Retinal pigment epithelial cell (primary cell): Measurements from ENCODE around the gene MAP3K13.
"Not testable (repeated sequence)": the region's sequence is repeated elsewhere in the genome, so short reads cannot be mapped to it uniquely, and the experiment has no call there.

ENCODE experiments used
- DNase-seq: peaks from one replicate; pipeline ENCODE4 v3.0.0-alpha.2; 2010; ENCODE audit warnings: low read depth
- H3K4me3 ChIP-seq: 2 replicates; pipeline ENCODE4 v1.5.1; 2011; ENCODE audit warnings: mild to moderate bottlenecking, low read length, control low read depth, moderate library complexity
- TF ChIP-seq, protein P1 (sequence below): conservative IDR thresholded peaks from 2 replicates; pipeline ENCODE4 v1.5.1; 2011; ENCODE audit warnings: low read depth, low read length, control low read depth, inconsistent platforms

Gene MAP3K13

DNA sequence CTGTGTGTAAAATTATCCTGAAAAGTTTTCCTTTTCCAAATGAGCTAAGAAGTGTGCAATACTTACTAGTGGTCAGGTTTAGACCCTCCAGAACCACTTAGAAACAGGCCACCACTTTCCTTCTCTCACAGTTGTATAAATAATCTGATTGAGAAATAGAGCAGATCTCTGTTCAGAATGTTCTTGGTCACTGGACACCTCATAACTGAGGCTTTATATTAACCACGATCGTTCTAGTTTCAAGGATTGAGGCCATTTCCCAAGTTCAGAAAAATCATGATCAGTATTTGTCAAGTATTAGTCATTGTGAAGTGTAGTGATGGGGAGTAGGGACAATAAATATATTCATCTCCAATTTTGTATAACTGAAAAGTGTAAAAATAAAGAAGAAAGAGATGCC is 1.0 kb upstream of the MAP3K13 start:
- no peak for DNase-seq
- H3K4me3 ChIP-seq, result no peak overlapping the region
- TF ChIP-seq, protein P1, sequence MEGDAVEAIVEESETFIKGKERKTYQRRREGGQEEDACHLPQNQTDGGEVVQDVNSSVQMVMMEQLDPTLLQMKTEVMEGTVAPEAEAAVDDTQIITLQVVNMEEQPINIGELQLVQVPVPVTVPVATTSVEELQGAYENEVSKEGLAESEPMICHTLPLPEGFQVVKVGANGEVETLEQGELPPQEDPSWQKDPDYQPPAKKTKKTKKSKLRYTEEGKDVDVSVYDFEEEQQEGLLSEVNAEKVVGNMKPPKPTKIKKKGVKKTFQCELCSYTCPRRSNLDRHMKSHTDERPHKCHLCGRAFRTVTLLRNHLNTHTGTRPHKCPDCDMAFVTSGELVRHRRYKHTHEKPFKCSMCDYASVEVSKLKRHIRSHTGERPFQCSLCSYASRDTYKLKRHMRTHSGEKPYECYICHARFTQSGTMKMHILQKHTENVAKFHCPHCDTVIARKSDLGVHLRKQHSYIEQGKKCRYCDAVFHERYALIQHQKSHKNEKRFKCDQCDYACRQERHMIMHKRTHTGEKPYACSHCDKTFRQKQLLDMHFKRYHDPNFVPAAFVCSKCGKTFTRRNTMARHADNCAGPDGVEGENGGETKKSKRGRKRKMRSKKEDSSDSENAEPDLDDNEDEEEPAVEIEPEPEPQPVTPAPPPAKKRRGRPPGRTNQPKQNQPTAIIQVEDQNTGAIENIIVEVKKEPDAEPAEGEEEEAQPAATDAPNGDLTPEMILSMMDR, result no peak

DNA sequence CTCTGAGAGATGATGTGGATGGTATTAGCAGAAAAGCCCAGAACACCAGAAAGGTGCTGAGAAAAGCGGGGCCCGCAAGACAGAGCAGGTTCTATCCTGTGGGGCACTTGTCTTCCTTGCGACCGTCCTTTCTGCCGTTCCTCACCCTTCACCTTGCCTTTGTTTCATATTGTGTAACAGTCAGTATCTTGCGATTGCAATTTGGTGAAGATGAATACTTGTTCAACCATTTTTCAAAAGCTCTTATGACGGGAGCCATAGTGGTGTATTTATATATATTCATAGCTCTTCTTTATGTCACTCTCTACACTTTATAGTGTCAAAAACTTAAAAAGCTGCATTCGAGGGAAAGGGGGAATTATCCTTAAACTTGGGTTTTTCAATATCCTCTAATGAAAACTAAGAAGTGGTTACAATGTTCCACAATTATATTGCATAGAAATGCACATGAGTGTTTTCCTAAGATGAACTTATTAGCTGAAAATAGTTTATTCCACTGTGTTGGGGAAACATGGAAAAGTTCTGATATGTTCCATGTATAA is 797 bp downstream of the MAP3K13 start:
- DNase-seq, result no peak
- H3K4me3 ChIP-seq, result peak overlapping the region; percentile 70
- TF ChIP-seq, protein P1, result no peak

DNA sequence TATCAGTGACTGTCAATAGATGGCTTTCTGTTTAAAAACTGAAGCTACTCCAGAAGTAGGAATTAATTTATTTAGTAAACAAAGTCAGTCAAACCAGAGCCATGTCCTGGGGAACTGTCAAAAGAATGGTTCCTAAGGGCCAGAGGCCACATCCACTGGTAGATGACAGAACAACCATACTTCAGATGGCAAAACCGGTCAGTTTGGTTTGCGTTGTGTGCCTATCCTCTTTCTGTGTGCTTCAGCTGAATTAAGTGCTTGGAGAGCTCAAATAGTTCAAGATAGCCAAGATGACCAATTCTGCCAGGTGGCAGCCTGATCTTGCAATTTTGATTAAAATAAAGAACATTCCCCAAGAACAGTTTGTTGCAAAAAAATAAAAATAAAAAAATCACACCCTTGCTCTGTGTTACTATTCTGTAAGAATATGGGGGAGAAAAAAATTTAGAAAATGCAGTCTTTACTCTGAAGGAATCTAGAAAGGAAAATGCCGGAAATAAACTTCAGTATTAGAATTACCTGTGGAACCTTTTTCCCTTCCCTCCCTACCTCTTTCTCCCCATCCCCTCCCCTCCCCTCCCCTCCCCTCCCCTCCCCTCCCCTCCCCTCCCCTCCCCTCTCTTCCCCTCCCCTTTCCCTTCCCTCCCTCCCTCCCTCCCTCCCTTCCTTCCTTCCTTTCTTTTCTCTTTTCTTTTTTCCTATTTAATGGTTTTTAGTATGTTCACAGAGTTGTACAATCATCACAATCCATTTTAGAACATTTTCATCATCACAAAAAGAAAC is 2.5 kb downstream of the MAP3K13 start:
- TF ChIP-seq, protein P1, result no peak
- no peak for DNase-seq
- no peak overlapping the region for H3K4me3 ChIP-seq

GRCh38 chr3:185366074-185366335 is 3.1 kb downstream of the MAP3K13 start:
- H3K4me3 ChIP-seq, result no peak overlapping the region
- DNase-seq, result no peak
- TF ChIP-seq, protein P1, result no peak

DNA sequence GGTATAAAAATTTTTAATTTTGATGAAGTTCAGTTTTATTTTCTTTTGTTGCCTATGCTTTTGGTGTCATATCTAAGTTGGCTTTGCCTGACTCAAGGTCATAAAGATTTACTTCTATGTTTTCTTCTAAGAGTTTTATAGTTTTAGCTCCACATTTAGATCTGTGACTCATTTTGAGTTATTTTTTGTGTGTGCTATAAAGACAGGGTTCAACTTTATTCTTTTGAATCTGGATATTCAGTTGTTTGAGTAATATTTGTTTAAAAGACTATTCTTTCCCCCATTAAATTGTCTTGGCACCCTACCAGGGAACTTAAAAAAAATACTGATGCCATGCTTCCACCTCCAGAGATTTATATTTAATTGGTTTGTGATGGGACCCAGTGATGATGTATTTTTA is 4.0 kb downstream of the MAP3K13 start:
- DNase-seq, result no peak
- H3K4me3 ChIP-seq, result no peak overlapping the region
- TF ChIP-seq, protein P1, result no peak

DNA sequence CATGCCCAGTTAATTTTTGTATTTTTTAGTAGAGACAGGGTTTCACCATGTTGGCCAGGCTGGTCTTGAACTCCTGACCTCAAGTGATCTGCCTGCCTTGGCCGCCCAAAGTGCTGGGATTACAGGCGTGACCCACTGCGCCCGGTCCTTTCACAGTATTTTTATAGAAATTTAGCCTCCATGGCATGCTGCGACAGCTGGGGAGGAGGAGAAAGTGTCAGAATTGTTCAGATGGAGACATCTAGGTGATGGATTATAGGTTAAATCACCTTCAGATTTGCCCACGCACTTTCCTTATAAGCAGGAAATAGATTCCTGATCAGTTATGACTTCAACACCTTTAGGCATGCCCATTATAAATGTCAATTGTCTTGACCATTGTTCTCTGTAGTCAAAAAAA is 7.4 kb downstream of the MAP3K13 start:
- not testable (repeated sequence) for H3K4me3 ChIP-seq, DNase-seq

- no peak for DNase-seq
- TF ChIP-seq, protein P1, result no peak
- no peak overlapping the region for H3K4me3 ChIP-seq
Observed at GRCh38 chr3:185371306-185372074, 8.6 kb downstream of the MAP3K13 start.
